GM18519 (cell line): ENCODE results near the gene WEE2.
"Not testable (repeated sequence)": the region's sequence is repeated elsewhere in the genome, so short reads cannot be mapped to it uniquely, and the experiment has no call there.

ENCODE experiments used
- ATAC-seq: cut with Tn5 transposase; IDR thresholded peaks from one replicate; pipeline ENCODE4 v1.9.1; 2021; ENCODE audit warnings: mild to moderate bottlenecking, moderate library complexity; ENCODE audit not compliant: unreplicated experiment, low FRiP score

The WEE2 gene

DNA sequence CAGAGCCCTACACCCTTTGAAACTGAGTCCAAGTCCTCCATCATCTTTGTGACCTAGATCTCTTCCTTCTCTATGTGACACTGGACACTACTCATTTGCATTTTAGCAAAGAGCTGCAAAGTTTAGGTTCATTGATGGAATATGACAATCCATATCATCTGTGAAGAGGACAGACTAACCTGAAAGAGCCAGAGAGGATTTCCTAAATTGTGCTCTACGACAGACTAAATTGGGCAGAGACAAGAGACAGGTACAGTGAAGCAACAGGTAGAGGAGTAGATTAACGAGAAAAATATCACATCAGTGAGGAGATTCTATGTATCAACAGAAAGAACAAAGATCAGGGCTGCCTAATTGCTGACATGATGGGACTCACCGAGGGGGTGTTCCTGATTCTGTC, 55.6 kb downstream of the WEE2 start, which contains the start of gene TAS2R3:
Gene TAS2R3, plus strand, starts transcription at position 301 of the 400 bp plus-strand sequence. Its CDS starts 62 bp downstream, at position 363.
- no peak for ATAC-seq

- ATAC-seq = not testable (repeated sequence)
Observed at GRCh38 chr7:141770083-141770583, 62.0 kb downstream of the WEE2 start.

DNA sequence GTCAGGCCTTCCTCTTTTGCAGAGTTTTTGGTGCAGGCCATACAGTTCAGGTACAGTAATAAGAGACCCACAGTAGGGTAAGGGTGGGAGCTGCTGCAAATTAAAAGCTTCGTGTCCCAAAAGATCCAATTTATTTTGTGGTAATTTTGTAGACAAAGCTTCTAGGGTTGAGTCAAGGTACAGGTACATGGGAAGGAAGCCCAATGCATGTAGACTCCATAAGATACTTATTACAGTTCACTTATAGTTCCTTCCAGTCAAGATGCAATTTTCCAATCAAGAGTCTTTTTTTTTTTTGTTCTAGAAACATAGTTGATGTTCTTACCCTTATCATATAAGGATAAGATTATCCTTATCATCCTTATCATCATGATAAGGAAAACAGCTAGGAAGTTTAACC, 68.2 kb downstream of the WEE2 start, which contains the start of gene TAS2R4:
Gene TAS2R4, plus strand, starts transcription at position 301 of the 400 bp plus-strand sequence. CDS start 1,815 bp downstream, outside the sequence.
- ATAC-seq = no peak
